ENCODE data around the gene ASAH2. TPM values are rescaled to one million over a fixed set of nuclear protein-coding genes. Genes with fewer than 3 reads are reported as not detected.

ASAH2 gene
- 0.75 TPM for polyA plus RNA-seq (2013, experiment 1 of 2)
- 2.2 TPM for polyA plus RNA-seq (2013, experiment 2 of 2)

- H3K27me3 ChIP-seq (ENCODE audit: insufficient read depth, low read length): no peaks in the 10 kb centered on the region
- no peaks in the 10 kb centered on the region for H3K4me1 ChIP-seq (ENCODE audit: insufficient read depth, low read length)
- no peaks in the 10 kb centered on the region for H3K36me3 ChIP-seq (ENCODE audit: insufficient read depth, low read length)
- H3K9me3 ChIP-seq (ENCODE audit: insufficient read depth, low read depth, low read length): no peaks in the 10 kb centered on the region
- no peak within 1 kb of the TSS for H3K4me3 ChIP-seq (ENCODE audit: low read length)
- H3K9ac ChIP-seq (ENCODE audit: low read depth, low read length): no peak within 1 kb of the TSS
- 41% methylated on average over 1 of the region's 1 CpG for WGBS
- no peak within 1 kb of the TSS for H3K27ac ChIP-seq (ENCODE audit: low read depth, low read length)
Observed at GRCh38 chr10:50251394-50251793, at the start of gene ASAH2. Gene ASAH2 (minus strand): TSS chr10:50251516. CDS start chr10:50248610, 2,906 bp downstream.

- H3K27me3 ChIP-seq (ENCODE audit: insufficient read depth, low read length): no peaks in the 10 kb centered on the region
- no peak overlapping the region for H3K4me3 ChIP-seq (ENCODE audit: low read length)
- H3K27ac ChIP-seq (ENCODE audit: low read depth, low read length): no peak overlapping the region
- H3K36me3 ChIP-seq (ENCODE audit: insufficient read depth, low read length): no peaks in the 10 kb centered on the region
- no peaks in the 10 kb centered on the region for H3K9me3 ChIP-seq (ENCODE audit: insufficient read depth, low read depth, low read length)
- no peaks in the 10 kb centered on the region for H3K4me1 ChIP-seq (ENCODE audit: insufficient read depth, low read length)
- WGBS: 89% methylated on average over 1 of the region's 1 CpG
- no peak overlapping the region for H3K9ac ChIP-seq (ENCODE audit: low read depth, low read length)
Observed at GRCh38 chr10:50299948-50300669, 48.8 kb upstream of the ASAH2 start.

DNA sequence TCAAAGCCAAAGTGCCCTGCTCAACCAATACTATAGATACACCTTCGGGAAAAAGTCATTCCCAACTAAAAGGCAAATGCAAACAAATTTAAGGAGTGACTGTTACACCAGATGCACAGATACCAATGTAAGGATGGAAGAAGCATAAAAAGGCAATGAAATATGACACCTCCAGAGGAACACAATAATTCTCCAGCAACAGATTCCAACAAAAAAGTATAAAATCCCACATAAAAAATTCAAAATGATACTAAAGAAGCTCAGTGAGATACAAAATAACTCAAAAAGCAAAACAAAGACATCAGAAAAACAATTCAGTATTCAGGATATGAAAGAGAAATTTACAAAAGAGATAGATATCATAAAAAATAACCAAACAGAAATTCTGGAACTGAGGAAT lies 44.1 kb upstream of the ASAH2 start:
- Histone ChIP-seq H3K9ac (ENCODE audit: low read depth, low read length) (no peak overlapping the region), H3K4me3 (ENCODE audit: low read length) (no peak overlapping the region), H3K27ac (ENCODE audit: low read depth, low read length) (no peak overlapping the region), H3K27me3 (ENCODE audit: insufficient read depth, low read length) (no peaks in the 10 kb centered on the region), H3K9me3 (ENCODE audit: insufficient read depth, low read depth, low read length) (no peaks in the 10 kb centered on the region), H3K4me1 (ENCODE audit: insufficient read depth, low read length) (no peaks in the 10 kb centered on the region), H3K36me3 (ENCODE audit: insufficient read depth, low read length) (no peaks in the 10 kb centered on the region)
- WGBS: 93% methylated on average over 1 of the region's 1 CpG

DNA sequence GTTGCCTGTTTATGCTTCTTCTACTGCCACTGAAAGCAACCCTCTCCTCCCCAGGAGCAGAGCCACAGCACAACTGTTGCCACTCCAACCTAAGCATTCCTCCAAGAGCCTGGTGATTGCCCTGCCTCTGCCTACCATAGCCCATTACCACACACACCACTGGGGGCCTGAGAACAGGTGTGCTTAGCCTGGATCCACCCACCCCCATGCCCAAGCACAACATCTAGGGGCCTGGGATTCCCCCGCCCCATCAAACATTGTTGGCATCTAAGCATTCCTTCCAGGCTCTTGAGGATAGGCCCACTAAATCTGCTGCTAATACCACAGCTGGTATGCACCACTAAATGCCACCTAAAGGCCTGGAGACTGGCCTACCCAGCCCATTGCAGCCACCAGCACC lies 43.3 kb upstream of the ASAH2 start:
- H3K27ac ChIP-seq (ENCODE audit: low read depth, low read length): no peak overlapping the region
- H3K9me3 ChIP-seq (ENCODE audit: insufficient read depth, low read depth, low read length): no peaks in the 10 kb centered on the region
- no peak overlapping the region for H3K4me3 ChIP-seq (ENCODE audit: low read length)
- no peak overlapping the region for H3K9ac ChIP-seq (ENCODE audit: low read depth, low read length)
- WGBS: 92% methylated on average over 1 of the region's 1 CpG
- no peaks in the 10 kb centered on the region for H3K36me3 ChIP-seq (ENCODE audit: insufficient read depth, low read length)
- no peaks in the 10 kb centered on the region for H3K4me1 ChIP-seq (ENCODE audit: insufficient read depth, low read length)
- no peaks in the 10 kb centered on the region for H3K27me3 ChIP-seq (ENCODE audit: insufficient read depth, low read length)

GRCh38 chr10:50293513-50294313 lies 42.4 kb upstream of the ASAH2 start:
- H3K27me3 ChIP-seq (ENCODE audit: insufficient read depth, low read length): no peaks in the 10 kb centered on the region
- H3K36me3 ChIP-seq (ENCODE audit: insufficient read depth, low read length): no peaks in the 10 kb centered on the region
- H3K9ac ChIP-seq (ENCODE audit: low read depth, low read length): no peak overlapping the region
- H3K9me3 ChIP-seq (ENCODE audit: insufficient read depth, low read depth, low read length): no peaks in the 10 kb centered on the region
- 84% methylated on average over 5 of the region's 5 CpGs for WGBS
- H3K4me3 ChIP-seq (ENCODE audit: low read length): no peak overlapping the region
- no peak overlapping the region for H3K27ac ChIP-seq (ENCODE audit: low read depth, low read length)
- no peaks in the 10 kb centered on the region for H3K4me1 ChIP-seq (ENCODE audit: insufficient read depth, low read length)

- no peaks in the 10 kb centered on the region for H3K4me1 ChIP-seq (ENCODE audit: insufficient read depth, low read length)
- 63% methylated on average over 1 of the region's 1 CpG for WGBS
Observed at GRCh38 chr10:50291261-50291850, 40.0 kb upstream of the ASAH2 start.

GRCh38 chr10:50289196-50289595 lies 37.9 kb upstream of the ASAH2 start:
- Histone ChIP-seq H3K4me1 (ENCODE audit: insufficient read depth, low read length) (no peaks in the 10 kb centered on the region), H3K36me3 (ENCODE audit: insufficient read depth, low read length) (no peaks in the 10 kb centered on the region), H3K27ac (ENCODE audit: low read depth, low read length) (no peak overlapping the region), H3K9ac (ENCODE audit: low read depth, low read length) (no peak overlapping the region), H3K4me3 (ENCODE audit: low read length) (no peak overlapping the region), H3K9me3 (ENCODE audit: insufficient read depth, low read depth, low read length) (no peaks in the 10 kb centered on the region), H3K27me3 (ENCODE audit: insufficient read depth, low read length) (no peaks in the 10 kb centered on the region)
- 87% methylated on average over 6 of the region's 6 CpGs for WGBS

More at GRCh38 chr10:50291261-50291850, 40.0 kb upstream of the ASAH2 start:
- H3K9me3 ChIP-seq (ENCODE audit: insufficient read depth, low read depth, low read length): no peaks in the 10 kb centered on the region
- no peaks in the 10 kb centered on the region for H3K27me3 ChIP-seq (ENCODE audit: insufficient read depth, low read length)
- H3K4me3 ChIP-seq (ENCODE audit: low read length): no peak overlapping the region
- no peak overlapping the region for H3K27ac ChIP-seq (ENCODE audit: low read depth, low read length)
- H3K9ac ChIP-seq (ENCODE audit: low read depth, low read length): no peak overlapping the region
- H3K36me3 ChIP-seq (ENCODE audit: insufficient read depth, low read length): no peaks in the 10 kb centered on the region

- H3K27me3 ChIP-seq (ENCODE audit: insufficient read depth, low read length): no peaks in the 10 kb centered on the region
- 87% methylated on average over 9 of the region's 9 CpGs for whole genome bisulfite sequencing
- H3K36me3 ChIP-seq (ENCODE audit: insufficient read depth, low read length): no peaks in the 10 kb centered on the region
- H3K4me1 ChIP-seq (ENCODE audit: insufficient read depth, low read length): no peaks in the 10 kb centered on the region
- H3K9ac ChIP-seq (ENCODE audit: low read depth, low read length): no peak overlapping the region
- H3K27ac ChIP-seq (ENCODE audit: low read depth, low read length): no peak overlapping the region
- no peak overlapping the region for H3K4me3 ChIP-seq (ENCODE audit: low read length)
- H3K9me3 ChIP-seq (ENCODE audit: insufficient read depth, low read depth, low read length): no peaks in the 10 kb centered on the region
Observed at GRCh38 chr10:50286996-50287803, 35.9 kb upstream of the ASAH2 start.

DNA sequence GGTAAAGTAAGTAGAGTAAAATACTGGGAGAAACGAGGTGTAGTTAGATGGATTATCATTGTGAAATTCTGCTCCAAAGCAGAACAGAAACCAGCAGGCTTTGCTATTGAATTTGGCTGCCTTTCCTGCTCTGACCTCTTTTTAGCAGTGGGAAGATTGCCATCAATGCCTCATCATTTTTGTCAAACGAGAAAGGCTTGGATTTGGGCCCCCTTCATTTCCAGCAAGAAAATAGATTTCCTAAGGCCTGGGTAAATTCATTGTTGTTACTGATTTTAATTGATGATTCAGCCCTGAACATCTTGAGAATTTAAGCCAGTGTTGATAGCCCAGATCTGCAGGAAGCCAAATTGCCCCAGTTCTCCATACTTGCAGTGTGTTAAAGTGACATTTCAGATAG lies 35.2 kb upstream of the ASAH2 start:
- H3K9ac ChIP-seq (ENCODE audit: low read depth, low read length): no peak overlapping the region
- no peaks in the 10 kb centered on the region for H3K36me3 ChIP-seq (ENCODE audit: insufficient read depth, low read length)
- H3K9me3 ChIP-seq (ENCODE audit: insufficient read depth, low read depth, low read length): no peaks in the 10 kb centered on the region
- H3K4me3 ChIP-seq (ENCODE audit: low read length): no peak overlapping the region
- 90% methylated on average over 2 of the region's 2 CpGs for WGBS
- no peaks in the 10 kb centered on the region for H3K4me1 ChIP-seq (ENCODE audit: insufficient read depth, low read length)
- no peaks in the 10 kb centered on the region for H3K27me3 ChIP-seq (ENCODE audit: insufficient read depth, low read length)
- no peak overlapping the region for H3K27ac ChIP-seq (ENCODE audit: low read depth, low read length)

DNA sequence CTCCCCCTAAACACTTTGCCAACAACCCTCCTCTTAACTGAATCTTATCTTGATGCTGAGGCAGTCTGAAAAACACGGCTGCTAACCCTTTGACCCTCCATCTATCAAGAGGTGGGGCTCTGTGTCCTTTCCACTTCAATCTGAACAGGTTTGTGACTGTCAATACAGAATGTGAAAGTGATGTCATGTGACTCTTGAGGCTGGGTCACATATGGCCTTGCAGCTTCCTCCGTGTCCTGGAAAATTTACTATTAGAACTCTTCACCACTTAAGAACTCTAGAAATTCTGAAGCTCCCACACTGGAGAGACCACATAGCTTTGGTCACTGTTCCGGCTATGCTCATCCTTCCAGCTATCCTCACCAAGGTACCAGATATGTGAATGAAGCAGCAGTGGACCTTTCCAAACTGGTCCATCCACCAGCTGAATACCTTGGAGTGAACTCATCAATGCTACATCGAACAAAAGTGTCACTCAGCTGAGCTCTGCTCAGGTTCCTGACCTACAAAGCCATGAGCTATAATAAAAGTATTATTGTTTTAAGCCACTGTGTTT lies 30.7 kb upstream of the ASAH2 start:
- Histone ChIP-seq H3K27me3 (ENCODE audit: insufficient read depth, low read length) (no peaks in the 10 kb centered on the region), H3K9ac (ENCODE audit: low read depth, low read length) (no peak overlapping the region), H3K27ac (ENCODE audit: low read depth, low read length) (no peak overlapping the region), H3K4me3 (ENCODE audit: low read length) (no peak overlapping the region), H3K4me1 (ENCODE audit: insufficient read depth, low read length) (peaks cover 8% of the 10 kb centered on the region), H3K36me3 (ENCODE audit: insufficient read depth, low read length) (no peaks in the 10 kb centered on the region), H3K9me3 (ENCODE audit: insufficient read depth, low read depth, low read length) (no peaks in the 10 kb centered on the region)
- WGBS: 91% methylated on average over 4 of the region's 4 CpGs

Data from HUES64 (cell line).